HG02852 (cell line): ENCODE results near the gene ORMDL3.
"Not testable (repeated sequence)": the region's sequence is repeated elsewhere in the genome, so short reads cannot be mapped to it uniquely, and the experiment has no call there.

ENCODE experiments used
- ATAC-seq: cut with Tn5 transposase; IDR thresholded peaks from one replicate; pipeline ENCODE4 v1.9.1; 2021; ENCODE audit warnings: mild to moderate bottlenecking, moderate library complexity; ENCODE audit not compliant: unreplicated experiment

The ORMDL3 gene

GRCh38 chr17:39950871-39951348, 23.5 kb upstream of the ORMDL3 start:
- ATAC-seq: no peak

- ATAC-seq: no peak
Observed at GRCh38 chr17:39949028-39949427, 21.6 kb upstream of the ORMDL3 start.

GRCh38 chr17:39948489-39948828, 21.1 kb upstream of the ORMDL3 start:
- ATAC-seq: not testable (repeated sequence)

- ATAC-seq: no peak
Observed at GRCh38 chr17:39946551-39947330, 19.3 kb upstream of the ORMDL3 start.

- no peak for ATAC-seq
Observed at GRCh38 chr17:39944393-39944711, 17.0 kb upstream of the ORMDL3 start.

GRCh38 chr17:39943702-39944392, 16.4 kb upstream of the ORMDL3 start:
- ATAC-seq: no peak

- ATAC-seq: peak; percentile 76
Observed at GRCh38 chr17:39939588-39940419, 12.4 kb upstream of the ORMDL3 start.

- ATAC-seq: no peak
Observed at GRCh38 chr17:39939106-39939505, 11.7 kb upstream of the ORMDL3 start.

- ATAC-seq: no peak
Observed at GRCh38 chr17:39938140-39938869, 10.9 kb upstream of the ORMDL3 start.

- no peak for ATAC-seq
Observed at GRCh38 chr17:39937447-39937846, 10.0 kb upstream of the ORMDL3 start.

GRCh38 chr17:39935909-39936308, 8.5 kb upstream of the ORMDL3 start:
- ATAC-seq: no peak

- no peak for ATAC-seq
Observed at GRCh38 chr17:39934324-39934723, 6.9 kb upstream of the ORMDL3 start.

GRCh38 chr17:39933912-39934311, 6.5 kb upstream of the ORMDL3 start:
- ATAC-seq: no peak

GRCh38 chr17:39929646-39930407, 2.4 kb upstream of the ORMDL3 start:
- ATAC-seq: no peak

GRCh38 chr17:39928858-39929645, 1.7 kb upstream of the ORMDL3 start:
- no peak for ATAC-seq

GRCh38 chr17:39927929-39928857, 792 bp upstream of the ORMDL3 start:
- ATAC-seq: peak; percentile 13

- ATAC-seq: peak; percentile 33
Observed at GRCh38 chr17:39926588-39927100, 757 bp downstream of the ORMDL3 start.

GRCh38 chr17:39926135-39926587, 1.2 kb downstream of the ORMDL3 start:
- no peak for ATAC-seq
